GM12865 (cell line): ENCODE data around the gene ARHGAP20.

Source experiments
- DNase-seq: peaks from one replicate; pipeline ENCODE4 v3.0.0; 2010; ENCODE audit warnings: low read depth
- H3K4me3 ChIP-seq: 2 replicates; pipeline ENCODE4 v1.5.1; 2011; ENCODE audit warnings: mild to moderate bottlenecking, low read depth, low read length, control low read depth
- CTCF ChIP-seq: IDR thresholded peaks from 2 replicates; pipeline ENCODE4 v1.5.1; 2011; ENCODE audit warnings: low read length, control low read depth, low read depth, inconsistent platforms; ENCODE audit not compliant: insufficient read depth; ENCODE audit errors: missing control alignments

ARHGAP20 gene

GRCh38 chr11:110573411-110573810 lies 138.8 kb downstream of the ARHGAP20 start:
- H3K4me3 ChIP-seq, result no peak overlapping the region
- TF ChIP-seq CTCF, result no peak
- no peak for DNase-seq

GRCh38 chr11:110571081-110571720 lies 141.0 kb downstream of the ARHGAP20 start:
- no peak for DNase-seq
- no peak overlapping the region for H3K4me3 ChIP-seq
- TF ChIP-seq CTCF, result no peak

- DNase-seq, result no peak
- no peak overlapping the region for H3K4me3 ChIP-seq
- TF ChIP-seq CTCF, result no peak
Measured at GRCh38 chr11:110566577-110566976, 145.7 kb downstream of the ARHGAP20 start.

GRCh38 chr11:110565357-110566336 lies 146.6 kb downstream of the ARHGAP20 start:
- DNase-seq, result no peak
- no peak overlapping the region for H3K4me3 ChIP-seq
- TF ChIP-seq CTCF, result no peak

GRCh38 chr11:110564676-110565356 lies 147.4 kb downstream of the ARHGAP20 start:
- no peak for TF ChIP-seq CTCF
- no peak for DNase-seq
- no peak overlapping the region for H3K4me3 ChIP-seq

- TF ChIP-seq CTCF, result no peak
Measured at GRCh38 chr11:110544779-110545178, 167.5 kb downstream of the ARHGAP20 start.

More at GRCh38 chr11:110544779-110545178, 167.5 kb downstream of the ARHGAP20 start:
- no peak overlapping the region for H3K4me3 ChIP-seq
- DNase-seq, result no peak
